GM23338 (cell line): ENCODE results near the gene RAB11FIP4.

ENCODE experiments used
- CREB1 ChIP-seq: fragments of 250-450 bp; sonication (Bioruptor Pico); IDR thresholded peaks from 2 replicates; pipeline ENCODE4 v1.5.0; 2020; ENCODE audit warnings: low read depth, mild to moderate bottlenecking, moderate library complexity
- ETS1 ChIP-seq: IDR thresholded peaks from 2 replicates; pipeline ENCODE4 v1.6.1; 2016; ENCODE audit warnings: antibody characterized with exemption
- EZH2 ChIP-seq: fragments of 200-600 bp; sonication (generic); IDR thresholded peaks from one replicate; pipeline ENCODE4 v1.8.0; 2017; ENCODE audit warnings: antibody characterized with exemption, mild to moderate bottlenecking, low read depth; ENCODE audit not compliant: unreplicated experiment
- EZH2phosphoT487 ChIP-seq: fragments of 200-600 bp; sonication (generic); IDR thresholded peaks from one replicate; pipeline ENCODE4 v1.8.1; 2018; ENCODE audit warnings: antibody characterized with exemption; ENCODE audit not compliant: unreplicated experiment
- POLR2AphosphoS5 ChIP-seq: IDR thresholded peaks from 2 replicates; pipeline ENCODE4 v1.6.1; 2016; ENCODE audit warnings: antibody characterized with exemption, low read depth
- REST ChIP-seq: IDR thresholded peaks from one replicate; pipeline ENCODE4 v1.6.1; 2018; ENCODE audit warnings: antibody characterized with exemption; ENCODE audit not compliant: unreplicated experiment
- TF ChIP-seq, protein P1 (sequence below), 2 experiments: fragments of 200-600 bp in 1 of 2; sonication (generic) in 1 of 2; conservative IDR thresholded peaks; 2 replicates each; pipeline versions ENCODE4 v1.5.1 to v1.6.1; 2016 to 2017; ENCODE audit warnings: antibody characterized with exemption in 2 of 2, low read depth in 2 of 2, mild to moderate bottlenecking in 2 of 2, moderate library complexity in 1 of 2

DNA sequence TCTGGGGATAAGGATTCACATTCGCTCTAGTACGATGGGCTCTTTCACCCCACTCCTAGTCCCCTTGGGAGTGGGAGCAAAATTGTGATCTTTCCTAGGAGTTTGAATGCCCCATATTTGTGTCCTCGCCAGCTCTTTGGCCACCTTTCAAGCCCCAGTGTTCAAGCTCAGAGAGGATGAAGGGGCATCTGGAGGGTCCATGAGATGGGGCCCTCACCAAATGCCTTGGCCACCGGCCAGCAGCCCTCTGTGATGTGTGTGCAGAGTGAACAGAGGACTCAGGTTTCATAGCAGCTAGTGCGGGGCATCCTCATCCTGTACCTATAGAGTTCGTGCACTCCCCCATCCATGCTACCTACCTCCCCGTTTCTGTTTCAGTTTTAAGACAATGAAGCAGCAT, 140.6 kb downstream of the RAB11FIP4 start:
- no peak for TF ChIP-seq EZH2
- TF ChIP-seq, protein P1, sequence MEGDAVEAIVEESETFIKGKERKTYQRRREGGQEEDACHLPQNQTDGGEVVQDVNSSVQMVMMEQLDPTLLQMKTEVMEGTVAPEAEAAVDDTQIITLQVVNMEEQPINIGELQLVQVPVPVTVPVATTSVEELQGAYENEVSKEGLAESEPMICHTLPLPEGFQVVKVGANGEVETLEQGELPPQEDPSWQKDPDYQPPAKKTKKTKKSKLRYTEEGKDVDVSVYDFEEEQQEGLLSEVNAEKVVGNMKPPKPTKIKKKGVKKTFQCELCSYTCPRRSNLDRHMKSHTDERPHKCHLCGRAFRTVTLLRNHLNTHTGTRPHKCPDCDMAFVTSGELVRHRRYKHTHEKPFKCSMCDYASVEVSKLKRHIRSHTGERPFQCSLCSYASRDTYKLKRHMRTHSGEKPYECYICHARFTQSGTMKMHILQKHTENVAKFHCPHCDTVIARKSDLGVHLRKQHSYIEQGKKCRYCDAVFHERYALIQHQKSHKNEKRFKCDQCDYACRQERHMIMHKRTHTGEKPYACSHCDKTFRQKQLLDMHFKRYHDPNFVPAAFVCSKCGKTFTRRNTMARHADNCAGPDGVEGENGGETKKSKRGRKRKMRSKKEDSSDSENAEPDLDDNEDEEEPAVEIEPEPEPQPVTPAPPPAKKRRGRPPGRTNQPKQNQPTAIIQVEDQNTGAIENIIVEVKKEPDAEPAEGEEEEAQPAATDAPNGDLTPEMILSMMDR (conservative IDR thresholded peaks at IDR 0.05; ENCODE audit: low read depth in 2 of 2) = no peak
- no peak for TF ChIP-seq POLR2AphosphoS5
- TF ChIP-seq REST = no peak
- no peak for TF ChIP-seq EZH2phosphoT487
- TF ChIP-seq CREB1 (CRISPR knock-in tag) = no peak
- TF ChIP-seq ETS1 = no peak
